KOPT-K1 (cell line): ENCODE data around the gene PRR5.

Source experiments
- H3K27ac ChIP-seq: fragments of 200-600 bp; sonication (generic); 2 replicates; pipeline ENCODE4 v1.5.1; 2016; ENCODE audit warnings: antibody characterized with exemption, mild to moderate bottlenecking, low read depth, low read length; ENCODE audit not compliant: poor library complexity, severe bottlenecking
- H3K36me3 ChIP-seq: fragments of 200-600 bp; sonication (generic); 2 replicates; pipeline ENCODE4 v1.5.1; 2017; ENCODE audit warnings: antibody characterized with exemption, mild to moderate bottlenecking, low read length, moderate library complexity; ENCODE audit not compliant: insufficient read depth
- H3K9me3 ChIP-seq: fragments of 200-600 bp; sonication (generic); 2 replicates; pipeline ENCODE4 v1.5.1; 2017; ENCODE audit warnings: antibody characterized with exemption, low read length, mild to moderate bottlenecking; ENCODE audit not compliant: insufficient read depth, poor library complexity, severe bottlenecking

The PRR5 gene

GRCh38 chr22:44682556-44683168 lies 19.3 kb upstream of the PRR5 start:
- Histone ChIP-seq H3K36me3 (no peaks in the 10 kb centered on the region), H3K27ac (peak overlapping the region; percentile 68)

DNA sequence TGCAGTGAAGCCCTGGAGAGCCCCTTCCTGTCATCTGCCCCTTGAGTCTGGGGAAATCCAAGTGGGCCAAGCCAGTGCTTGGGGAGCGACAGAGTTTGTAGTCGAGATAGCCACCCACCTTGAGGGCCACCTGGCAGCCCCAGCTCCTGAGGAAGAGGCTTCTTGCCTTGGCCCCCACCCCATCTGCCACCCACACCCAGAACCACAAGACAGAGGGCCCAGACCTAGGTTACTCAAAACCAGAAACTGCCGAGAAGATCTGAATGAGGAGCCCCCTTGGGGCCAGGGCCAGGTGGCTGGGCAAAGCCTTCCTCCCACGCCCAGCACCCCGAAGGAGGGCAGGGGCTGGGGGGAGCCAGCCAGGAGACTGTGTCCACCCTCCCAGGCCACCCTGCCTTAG lies 18.8 kb upstream of the PRR5 start:
- no peaks in the 10 kb centered on the region for H3K36me3 ChIP-seq
- no peaks in the 10 kb centered on the region for H3K9me3 ChIP-seq
- peak overlapping the region; percentile 68 for H3K27ac ChIP-seq

More at GRCh38 chr22:44682556-44683168, 19.3 kb upstream of the PRR5 start:
- H3K9me3 ChIP-seq: no peaks in the 10 kb centered on the region

DNA sequence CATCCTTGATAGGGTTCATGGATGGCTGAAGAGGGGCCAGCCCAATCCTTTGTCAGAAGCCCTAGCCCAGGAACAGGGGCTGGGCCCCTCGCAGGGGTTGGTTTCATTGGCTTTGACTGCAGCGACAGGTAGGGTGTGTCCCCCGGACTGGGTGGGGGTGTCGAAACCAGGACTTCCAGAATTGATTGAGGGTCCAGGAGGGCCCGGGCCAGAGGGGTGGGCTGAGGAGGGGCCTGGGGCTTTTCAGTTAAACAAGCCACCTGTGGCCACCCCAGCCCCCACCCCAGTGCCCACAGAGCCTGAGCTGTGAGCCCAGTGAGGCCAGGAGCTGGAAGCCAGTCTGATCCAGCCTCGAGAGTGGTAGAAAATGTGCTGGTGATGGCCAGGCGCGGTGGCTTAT lies 18.1 kb upstream of the PRR5 start:
- H3K36me3 ChIP-seq: no peaks in the 10 kb centered on the region
- H3K27ac ChIP-seq: peak overlapping the region; percentile 68
- H3K9me3 ChIP-seq: no peaks in the 10 kb centered on the region

DNA sequence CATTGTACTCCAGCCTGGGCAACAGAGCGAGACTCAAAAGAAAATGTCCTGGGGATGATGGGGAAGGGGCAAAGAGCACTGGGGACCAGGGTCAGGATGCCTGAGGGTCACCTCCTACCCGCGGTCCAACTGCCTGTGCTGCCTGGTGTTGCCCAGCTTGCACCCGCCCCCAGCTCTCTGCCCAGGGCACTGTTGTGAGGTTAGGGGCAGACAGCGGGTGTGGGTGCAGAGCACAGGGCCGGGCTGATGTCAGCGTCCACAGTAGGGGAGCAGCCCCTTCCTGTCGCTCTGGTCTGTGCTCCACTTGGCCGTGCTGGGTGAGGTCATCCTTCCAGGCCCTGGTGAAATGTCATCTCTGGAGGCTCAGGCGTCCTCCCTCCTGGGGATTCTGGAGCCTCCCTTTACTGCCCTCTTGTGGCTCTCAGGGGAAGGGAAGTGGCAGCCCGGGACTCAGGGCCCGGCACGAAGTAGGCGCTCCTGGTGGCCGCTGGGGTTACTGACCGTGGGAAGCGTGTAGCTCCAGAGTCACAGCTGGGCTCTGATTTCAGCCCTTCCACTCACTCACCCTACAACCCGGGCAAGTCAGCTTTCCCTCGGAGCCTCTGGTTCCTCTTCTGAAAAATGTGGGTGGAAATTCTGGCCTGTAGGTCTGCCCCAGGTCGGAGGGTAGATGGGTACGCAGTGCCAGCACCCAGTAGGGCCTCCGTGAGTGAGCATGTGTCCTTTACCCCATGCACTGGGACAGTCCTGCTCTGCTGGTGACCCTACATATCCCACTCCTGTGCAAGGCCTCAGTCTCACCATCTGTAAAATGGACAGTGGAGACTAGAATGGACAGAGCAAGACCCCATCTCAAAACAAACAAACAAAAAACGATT lies 17.3 kb upstream of the PRR5 start:
- no peaks in the 10 kb centered on the region for H3K36me3 ChIP-seq
- H3K9me3 ChIP-seq: no peaks in the 10 kb centered on the region
- H3K27ac ChIP-seq: peak overlapping the region; percentile 68

DNA sequence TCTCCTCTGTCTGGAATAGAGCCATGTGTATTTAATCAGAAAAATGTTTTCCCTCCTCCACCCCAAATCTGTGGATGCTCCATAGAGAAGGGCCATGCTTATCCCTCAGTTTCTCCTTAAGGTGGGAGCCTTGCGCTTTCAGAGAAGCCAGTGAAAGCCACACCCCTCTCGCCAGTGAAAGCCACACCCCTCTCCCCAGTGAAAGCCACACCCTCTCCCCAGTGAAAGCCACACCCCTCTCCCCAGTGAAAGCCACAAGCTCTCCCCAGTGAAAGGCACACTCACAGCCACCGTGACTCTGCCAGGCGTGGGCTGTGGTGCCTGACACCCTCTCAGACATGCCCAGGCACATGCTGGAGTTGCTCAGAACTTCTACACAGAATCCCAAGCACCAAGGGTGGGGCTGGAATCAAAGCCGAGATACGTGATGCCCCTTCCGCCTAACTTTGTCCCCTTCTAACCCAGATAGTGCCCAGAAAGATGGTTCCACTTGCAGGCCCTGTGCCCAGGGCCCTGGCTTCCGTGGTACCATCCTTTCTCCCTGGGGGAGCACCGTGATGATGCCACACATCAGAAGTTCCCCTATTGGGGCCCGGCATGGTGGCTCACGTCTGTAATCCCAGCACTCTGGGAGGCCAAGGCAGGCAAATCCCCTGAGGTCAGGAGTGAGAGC lies 16.5 kb upstream of the PRR5 start:
- Histone ChIP-seq H3K36me3 (no peaks in the 10 kb centered on the region), H3K9me3 (no peaks in the 10 kb centered on the region), H3K27ac (peak overlapping the region; percentile 58)

GRCh38 chr22:44686873-44687600 lies 15.0 kb upstream of the PRR5 start:
- H3K36me3 ChIP-seq: no peaks in the 10 kb centered on the region
- no peak overlapping the region for H3K27ac ChIP-seq
- no peaks in the 10 kb centered on the region for H3K9me3 ChIP-seq

DNA sequence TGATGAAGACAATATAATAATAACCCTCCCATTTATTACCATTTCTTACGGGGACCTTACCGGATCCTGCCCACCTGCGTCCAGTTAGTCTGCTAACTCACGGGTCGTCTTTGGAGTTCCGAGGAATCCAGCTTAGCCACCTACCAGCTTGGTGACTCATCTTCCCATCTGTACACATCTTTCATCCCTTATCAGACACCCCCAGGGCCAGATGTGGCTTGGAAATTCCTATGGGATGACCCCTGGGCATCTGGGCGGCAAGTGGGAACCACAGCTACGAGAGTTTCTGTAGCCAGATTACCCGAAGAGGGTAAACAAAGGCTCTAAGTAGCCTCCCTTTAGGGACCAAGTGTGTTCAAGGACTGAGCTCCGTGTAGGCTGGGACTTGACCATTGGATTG lies 12.8 kb upstream of the PRR5 start:
- H3K36me3 ChIP-seq: no peaks in the 10 kb centered on the region
- no peaks in the 10 kb centered on the region for H3K9me3 ChIP-seq
- no peak overlapping the region for H3K27ac ChIP-seq

- H3K9me3 ChIP-seq: no peaks in the 10 kb centered on the region
- H3K36me3 ChIP-seq: no peaks in the 10 kb centered on the region
- H3K27ac ChIP-seq: no peak overlapping the region
Measured at GRCh38 chr22:44689915-44690524, 12.0 kb upstream of the PRR5 start.

- Histone ChIP-seq H3K27ac (no peak overlapping the region), H3K36me3 (no peaks in the 10 kb centered on the region), H3K9me3 (no peaks in the 10 kb centered on the region)
Measured at GRCh38 chr22:44691796-44692661, 10.0 kb upstream of the PRR5 start.

GRCh38 chr22:44692662-44693007 lies 9.4 kb upstream of the PRR5 start:
- no peak overlapping the region for H3K27ac ChIP-seq
- no peaks in the 10 kb centered on the region for H3K9me3 ChIP-seq
- no peaks in the 10 kb centered on the region for H3K36me3 ChIP-seq

DNA sequence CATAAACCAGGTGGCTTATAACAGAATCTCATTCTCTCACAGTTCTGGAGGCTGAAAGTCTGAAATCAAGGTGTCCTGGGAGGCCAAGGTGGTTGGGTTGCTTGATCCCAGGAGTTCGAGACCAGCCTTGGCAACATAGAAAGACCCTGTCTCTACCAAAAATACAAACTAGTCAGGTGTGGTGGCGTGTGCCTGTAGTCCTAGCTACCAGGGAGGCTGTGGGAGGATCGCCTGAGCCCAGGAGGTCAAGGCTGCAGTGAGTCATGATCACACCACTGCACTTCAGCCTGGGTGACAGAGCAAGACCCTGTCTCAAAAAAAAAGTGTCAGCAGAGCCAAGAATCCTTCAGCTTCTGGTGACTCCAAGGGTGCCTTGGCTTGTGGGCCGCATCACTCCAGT lies 8.9 kb upstream of the PRR5 start:
- Histone ChIP-seq H3K36me3 (no peaks in the 10 kb centered on the region), H3K27ac (no peak overlapping the region), H3K9me3 (no peaks in the 10 kb centered on the region)

- no peaks in the 10 kb centered on the region for H3K9me3 ChIP-seq
- H3K27ac ChIP-seq: no peak overlapping the region
- H3K36me3 ChIP-seq: no peaks in the 10 kb centered on the region
Measured at GRCh38 chr22:44693756-44694155, 8.2 kb upstream of the PRR5 start.

DNA sequence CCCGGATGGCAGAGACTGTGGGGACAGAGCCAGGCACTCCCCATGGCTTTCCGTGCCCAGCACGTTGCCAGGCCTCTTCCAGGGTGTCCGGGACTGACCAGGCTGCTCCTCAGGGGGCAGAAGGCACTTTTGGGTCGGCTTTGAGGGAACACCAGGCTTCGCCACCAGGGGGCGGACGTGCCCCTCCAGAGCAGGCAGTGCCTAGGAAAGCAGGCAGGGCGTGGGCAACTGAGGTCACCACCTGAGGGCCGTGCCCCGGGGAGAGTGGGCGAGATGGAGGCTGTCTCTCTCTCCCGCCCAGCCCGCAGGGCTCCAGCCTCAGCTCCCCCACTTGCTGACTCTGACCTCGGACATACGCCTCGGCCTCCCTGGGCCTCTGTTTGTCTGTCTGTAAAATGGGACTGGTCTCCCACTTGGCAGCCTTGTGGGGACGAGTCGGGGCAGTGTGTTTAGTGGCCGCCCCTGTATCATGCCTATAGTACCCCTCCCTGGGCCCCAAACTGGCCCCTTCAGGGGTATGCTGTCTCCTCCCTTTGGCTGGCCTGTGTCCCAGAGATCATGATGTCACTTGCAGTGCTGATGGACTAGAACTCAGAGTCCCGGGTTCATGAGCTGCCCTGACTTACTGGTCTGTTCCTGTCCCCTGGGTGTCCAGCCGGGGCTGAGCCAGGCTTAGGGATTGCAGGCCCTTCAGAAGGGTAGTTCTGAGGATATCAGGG lies 4.4 kb upstream of the PRR5 start:
- H3K36me3 ChIP-seq: no peaks in the 10 kb centered on the region
- H3K9me3 ChIP-seq: no peaks in the 10 kb centered on the region
- H3K27ac ChIP-seq: no peak overlapping the region
